ENCODE data around the gene NUDT12.

Gene NUDT12

GRCh38 chr5:103569313-103570060, 6.9 kb upstream of the NUDT12 start:
- TF ChIP-seq POLR2AphosphoS5 (IDR thresholded peaks at IDR 0.05; ENCODE audit: low read depth, low read length) (no peak), REST (IDR thresholded peaks at IDR 0.05; ENCODE audit: insufficient read depth in 1 of 2, low read depth in 2 of 2, low read length in 2 of 2) (no peak), SIN3A (IDR thresholded peaks at IDR 0.05; ENCODE audit: borderline replicate concordance, insufficient read depth, low read length) (no peak), TAF1 (IDR thresholded peaks at IDR 0.05; ENCODE audit: borderline replicate concordance, insufficient read depth, low read length) (no peak), FOXP2 (optimal IDR thresholded peaks at IDR 0.05; ENCODE audit: borderline replicate concordance, extremely low read depth, extremely low read length, insufficient read depth) (no peak)

- no peak for TF ChIP-seq FOXP2 (optimal IDR thresholded peaks at IDR 0.05; ENCODE audit: borderline replicate concordance, extremely low read depth, extremely low read length, insufficient read depth)
- TF ChIP-seq TAF1 (IDR thresholded peaks at IDR 0.05; ENCODE audit: borderline replicate concordance, insufficient read depth, low read length), result no peak
- TF ChIP-seq SIN3A (IDR thresholded peaks at IDR 0.05; ENCODE audit: borderline replicate concordance, insufficient read depth, low read length), result no peak
- TF ChIP-seq POLR2AphosphoS5 (IDR thresholded peaks at IDR 0.05; ENCODE audit: low read depth, low read length), result no peak
- no peak for TF ChIP-seq REST (IDR thresholded peaks at IDR 0.05; ENCODE audit: insufficient read depth in 1 of 2, low read depth in 2 of 2, low read length in 2 of 2)
These were observed 3.1 kb upstream of the NUDT12 start for GRCh38 chr5:103565719-103566118.

GRCh38 chr5:103561685-103562452, 720 bp downstream of the NUDT12 start:
- TF ChIP-seq REST (IDR thresholded peaks at IDR 0.05; ENCODE audit: insufficient read depth in 1 of 2, low read depth in 2 of 2, low read length in 2 of 2), result no peak
- TF ChIP-seq SIN3A (IDR thresholded peaks at IDR 0.05; ENCODE audit: borderline replicate concordance, insufficient read depth, low read length), result no peak
- TF ChIP-seq TAF1 (IDR thresholded peaks at IDR 0.05; ENCODE audit: borderline replicate concordance, insufficient read depth, low read length), result no peak
- no peak for TF ChIP-seq POLR2AphosphoS5 (IDR thresholded peaks at IDR 0.05; ENCODE audit: low read depth, low read length)
- TF ChIP-seq FOXP2 (optimal IDR thresholded peaks at IDR 0.05; ENCODE audit: borderline replicate concordance, extremely low read depth, extremely low read length, insufficient read depth), result no peak

GRCh38 chr5:103560826-103561225, 1.8 kb downstream of the NUDT12 start:
- no peak for TF ChIP-seq SIN3A (IDR thresholded peaks at IDR 0.05; ENCODE audit: borderline replicate concordance, insufficient read depth, low read length)
- no peak for TF ChIP-seq REST (IDR thresholded peaks at IDR 0.05; ENCODE audit: insufficient read depth in 1 of 2, low read depth in 2 of 2, low read length in 2 of 2)
- TF ChIP-seq FOXP2 (optimal IDR thresholded peaks at IDR 0.05; ENCODE audit: borderline replicate concordance, extremely low read depth, extremely low read length, insufficient read depth), result no peak
- TF ChIP-seq POLR2AphosphoS5 (IDR thresholded peaks at IDR 0.05; ENCODE audit: low read depth, low read length), result no peak
- TF ChIP-seq TAF1 (IDR thresholded peaks at IDR 0.05; ENCODE audit: borderline replicate concordance, insufficient read depth, low read length), result no peak

All from PFSK-1 (cell line).